GM23338 (cell line): ENCODE results near the gene AOPEP. TPM values are rescaled to one million over a fixed set of nuclear protein-coding genes. Genes with fewer than 3 reads are reported as not detected.

Experiments used
- ATAC-seq: fragments of 200-7000 bp; cut with Tn5 transposase; 3 replicates; pipeline ENCODE4 v1.9.1; 2020
- DNase-seq: peaks from one replicate; pipeline ENCODE4 v3.0.0-alpha.2; 2015; ENCODE audit warnings: low spot score
- H2AFZ ChIP-seq: fragments of 200-600 bp; sonication (generic); 2 replicates; pipeline ENCODE4 v1.8.0; 2016; ENCODE audit warnings: antibody characterized with exemption, mild to moderate bottlenecking, moderate library complexity
- H3F3A ChIP-seq: fragments of 200-600 bp; sonication (generic); replicated peaks from 2 replicates; pipeline ENCODE4 v1.8.0; 2017; ENCODE audit warnings: antibody characterized with exemption, mixed run types, low read depth
- H3K27ac ChIP-seq: fragments of 200-600 bp; sonication (generic); 2 replicates; pipeline ENCODE4 v1.6.1; 2016; ENCODE audit warnings: low read depth
- H3K27me3 ChIP-seq: fragments of 200-600 bp; sonication (generic); 2 replicates; pipeline ENCODE4 v1.8.0; 2016; ENCODE audit warnings: mild to moderate bottlenecking, mixed run types, moderate library complexity; ENCODE audit not compliant: insufficient read depth
- H3K36me3 ChIP-seq: fragments of 200-600 bp; sonication (generic); 2 replicates; pipeline ENCODE4 v1.8.0; 2016; ENCODE audit warnings: mild to moderate bottlenecking; ENCODE audit not compliant: insufficient read depth
- H3K4me1 ChIP-seq: fragments of 200-600 bp; sonication (generic); 2 replicates; pipeline ENCODE4 v1.8.0; 2016; ENCODE audit warnings: mild to moderate bottlenecking, moderate library complexity; ENCODE audit not compliant: insufficient read depth
- H3K4me2 ChIP-seq: fragments of 200-600 bp; sonication (generic); 2 replicates; pipeline ENCODE4 v1.7.1; 2017; ENCODE audit warnings: mixed run types
- H3K4me3 ChIP-seq: fragments of 200-600 bp; sonication (generic); 2 replicates; pipeline ENCODE4 v1.6.1; 2016; ENCODE audit warnings: mixed run types
- H3K79me2 ChIP-seq: fragments of 200-600 bp; sonication (generic); replicated peaks from 2 replicates; pipeline ENCODE4 v1.8.0; 2017; ENCODE audit warnings: mild to moderate bottlenecking; ENCODE audit not compliant: insufficient read depth
- H3K9me2 ChIP-seq: fragments of 200-600 bp; sonication (generic); 2 replicates; pipeline ENCODE4 v1.8.0; 2017; ENCODE audit not compliant: insufficient read depth
- H4K20me1 ChIP-seq: fragments of 200-600 bp; sonication (generic); replicated peaks from 2 replicates; pipeline ENCODE4 v1.8.0; 2017; ENCODE audit warnings: mild to moderate bottlenecking; ENCODE audit not compliant: insufficient read depth
- H3K27ac Mint-ChIP-seq: 2 replicates; pipeline ENCODE4 v1.8.0; 2020; ENCODE audit warnings: inconsistent platforms, mild to moderate bottlenecking, moderate library complexity, mixed read lengths
- H3K27me3 Mint-ChIP-seq: 3 replicates; pipeline ENCODE4 v1.8.0; 2022; ENCODE audit warnings: low read depth, mild to moderate bottlenecking, moderate library complexity, mixed read lengths, inconsistent platforms; ENCODE audit not compliant: insufficient read depth, poor library complexity
- H3K36me3 Mint-ChIP-seq: 3 replicates; pipeline ENCODE4 v1.8.0; 2021; ENCODE audit warnings: low read depth, mild to moderate bottlenecking, inconsistent platforms, moderate library complexity, mixed read lengths
- H3K4me1 Mint-ChIP-seq: 3 replicates; pipeline ENCODE4 v1.8.0; 2020; ENCODE audit warnings: mild to moderate bottlenecking, inconsistent platforms, mixed read lengths
- H3K4me3 Mint-ChIP-seq: 3 replicates; pipeline ENCODE4 v1.8.0; 2021; ENCODE audit warnings: moderate library complexity, mild to moderate bottlenecking, inconsistent platforms, mixed read lengths
- H3K9me3 Mint-ChIP-seq: 3 replicates; pipeline ENCODE4 v1.8.0; 2020; ENCODE audit warnings: moderate library complexity, mild to moderate bottlenecking, inconsistent platforms, mixed read lengths
- CREB1 ChIP-seq: fragments of 250-450 bp; sonication (Bioruptor Pico); IDR thresholded peaks from 2 replicates; pipeline ENCODE4 v1.5.0; 2020; ENCODE audit warnings: low read depth, mild to moderate bottlenecking, moderate library complexity
- CTCF ChIP-seq, 2 experiments: fragments of 200-600 bp in 1 of 2; sonication (generic) in 1 of 2; conservative IDR thresholded peaks; 2 replicates each; pipeline versions ENCODE4 v1.5.1 to v1.6.1; 2016 to 2017; ENCODE audit warnings: antibody characterized with exemption in 2 of 2, low read depth in 2 of 2, mild to moderate bottlenecking in 2 of 2, moderate library complexity in 1 of 2
- ETS1 ChIP-seq: IDR thresholded peaks from 2 replicates; pipeline ENCODE4 v1.6.1; 2016; ENCODE audit warnings: antibody characterized with exemption
- EZH2 ChIP-seq: fragments of 200-600 bp; sonication (generic); IDR thresholded peaks from one replicate; pipeline ENCODE4 v1.8.0; 2017; ENCODE audit warnings: antibody characterized with exemption, mild to moderate bottlenecking, low read depth; ENCODE audit not compliant: unreplicated experiment
- EZH2phosphoT487 ChIP-seq: fragments of 200-600 bp; sonication (generic); IDR thresholded peaks from one replicate; pipeline ENCODE4 v1.8.1; 2018; ENCODE audit warnings: antibody characterized with exemption; ENCODE audit not compliant: unreplicated experiment
- JUNB ChIP-seq: IDR thresholded peaks from one replicate; pipeline ENCODE4 v1.6.1; 2016; ENCODE audit warnings: antibody characterized with exemption; ENCODE audit not compliant: unreplicated experiment
- NANOG ChIP-seq: IDR thresholded peaks from 2 replicates; pipeline ENCODE4 v1.6.1; 2016; ENCODE audit warnings: antibody characterized with exemption, borderline replicate concordance
- POLR2AphosphoS5 ChIP-seq: IDR thresholded peaks from 2 replicates; pipeline ENCODE4 v1.6.1; 2016; ENCODE audit warnings: antibody characterized with exemption, low read depth
- REST ChIP-seq: IDR thresholded peaks from one replicate; pipeline ENCODE4 v1.6.1; 2018; ENCODE audit warnings: antibody characterized with exemption; ENCODE audit not compliant: unreplicated experiment
- STAT1 ChIP-seq: IDR thresholded peaks from one replicate; pipeline ENCODE4 v1.6.1; 2016; ENCODE audit warnings: antibody characterized with exemption; ENCODE audit not compliant: unreplicated experiment
- ZNF114 ChIP-seq: fragments of 250-450 bp; sonication (Bioruptor Pico); IDR thresholded peaks from 2 replicates; pipeline ENCODE4 v1.5.0; 2020; ENCODE audit warnings: mild to moderate bottlenecking, moderate library complexity
- ZNF331 ChIP-seq: fragments of 250-450 bp; sonication (Bioruptor Pico); IDR thresholded peaks from 2 replicates; pipeline ENCODE4 v1.5.0; 2020; ENCODE audit warnings: low read depth, mild to moderate bottlenecking, moderate library complexity
- ZNF462 ChIP-seq: fragments of 250-450 bp; sonication (Bioruptor Pico); IDR thresholded peaks from 2 replicates; pipeline ENCODE4 v1.5.0; 2020; ENCODE audit warnings: mild to moderate bottlenecking, moderate library complexity
- polyA plus RNA-seq: library from polyadenylated mRNA; unstranded; fragments of >200 nt; fragmentation: Nextera tagmentation; extraction: Ambion mirVana; gene quantifications from 2 replicates; pipeline ENCODE4 v1.2.1, GENCODE V29; 2016
- total RNA-seq: library from RNA; depleted of rRNA; stranded (reverse); fragments of >200 nt; shearing (Covaris generic); gene quantifications from 2 replicates; pipeline ENCODE4 v1.2.3, GENCODE V29; 2014

AOPEP gene
- total and polyA plus RNA-seq, 2 experiments from 2014 or later = 7.0 to 16.5 TPM

- no peak for DNase-seq
- Histone ChIP-seq H4K20me1 (no peaks in the 10 kb centered on the region), H3K79me2 (no peaks in the 10 kb centered on the region), H3K27ac (no peak overlapping the region), H2AFZ (no peak overlapping the region), H3K36me3 (no peaks in the 10 kb centered on the region), H3K4me2 (no peak overlapping the region), H3K27me3 (no peaks in the 10 kb centered on the region), H3K9me2 (no peaks in the 10 kb centered on the region), H3K4me3 (no peak overlapping the region), H3F3A (no peaks in the 10 kb centered on the region), H3K4me1 (no peaks in the 10 kb centered on the region)
- ATAC-seq = no peak
- Mint-ChIP-seq H3K27me3 (no peaks in the 10 kb centered on the region), H3K36me3 (no peaks in the 10 kb centered on the region), H3K27ac (no peak overlapping the region), H3K4me3 (no peak overlapping the region), H3K4me1 (peaks cover 4% of the 10 kb centered on the region; the same call in 1 of the 3 replicates), H3K9me3 (no peaks in the 10 kb centered on the region)
- TF ChIP-seq ZNF114 (CRISPR knock-in tag) = no peak
- TF ChIP-seq CREB1 (CRISPR knock-in tag) = no peak
- TF ChIP-seq EZH2phosphoT487 = no peak
- no peak for TF ChIP-seq ETS1
- no peak for TF ChIP-seq CTCF (conservative IDR thresholded peaks at IDR 0.05; ENCODE audit: low read depth in 2 of 2)
- TF ChIP-seq EZH2 = no peak
- TF ChIP-seq NANOG = no peak
- TF ChIP-seq JUNB = no peak
- no peak for TF ChIP-seq ZNF462
- no peak for TF ChIP-seq REST
- TF ChIP-seq POLR2AphosphoS5 = no peak
- TF ChIP-seq ZNF331 (CRISPR knock-in tag) = no peak
- TF ChIP-seq STAT1 = no peak
Observed at GRCh38 chr9:94778013-94778412, 51.5 kb downstream of the AOPEP start.
